BE2C (cell line): ENCODE results near the gene LALBA.

Source experiments
- DNase-seq: peaks from one replicate; pipeline ENCODE4 v3.0.0-alpha.2; 2020
- H3K27me3 ChIP-seq: fragments of 250-450 bp; sonication (Bioruptor Pico); 2 replicates; pipeline ENCODE4 v1.5.1; 2020; ENCODE audit warnings: mild to moderate bottlenecking
- H3K36me3 ChIP-seq: fragments of 250-450 bp; sonication (Bioruptor Pico); 2 replicates; pipeline ENCODE4 v1.5.1; 2020; ENCODE audit warnings: mild to moderate bottlenecking
- H3K4me1 ChIP-seq: fragments of 250-450 bp; sonication (Bioruptor Pico); 2 replicates; pipeline ENCODE4 v1.5.1; 2020
- H3K4me3 ChIP-seq: 2 replicates; pipeline ENCODE4 v1.5.1; 2011; ENCODE audit warnings: low read depth, low read length
- H3K9me3 ChIP-seq: fragments of 250-450 bp; sonication (Bioruptor Pico); 2 replicates; pipeline ENCODE4 v1.5.1; 2020
- CTCF ChIP-seq: IDR thresholded peaks from 2 replicates; pipeline ENCODE4 v1.5.1; 2012; ENCODE audit warnings: mild to moderate bottlenecking, low read depth, low read length

Gene LALBA

GRCh38 chr12:48545833-48546469 is 23.9 kb downstream of the LALBA start:
- no peak for DNase-seq
- no peaks in the 10 kb centered on the region for H3K4me1 ChIP-seq
- no peak for TF ChIP-seq CTCF

GRCh38 chr12:48542300-48542928 is 27.4 kb downstream of the LALBA start:
- no peak overlapping the region for H3K4me3 ChIP-seq
- peak; percentile 73 for TF ChIP-seq CTCF
- DNase-seq, result peak; percentile 36

More at GRCh38 chr12:48545833-48546469, 23.9 kb downstream of the LALBA start:
- no peaks in the 10 kb centered on the region for H3K9me3 ChIP-seq
- H3K27me3 ChIP-seq, result no peaks in the 10 kb centered on the region; the same call in 1 of the 2 replicates
- H3K4me3 ChIP-seq, result no peak overlapping the region
- no peaks in the 10 kb centered on the region for H3K36me3 ChIP-seq

GRCh38 chr12:48536602-48537001 is 33.2 kb downstream of the LALBA start:
- Histone ChIP-seq H3K36me3 (no peaks in the 10 kb centered on the region), H3K4me3 (no peak overlapping the region), H3K4me1 (no peaks in the 10 kb centered on the region), H3K9me3 (no peaks in the 10 kb centered on the region), H3K27me3 (peaks cover 6% of the 10 kb centered on the region; the same call in 1 of the 2 replicates)
- TF ChIP-seq CTCF, result no peak
- DNase-seq, result no peak

More at GRCh38 chr12:48542300-48542928, 27.4 kb downstream of the LALBA start:
- H3K27me3 ChIP-seq, result no peaks in the 10 kb centered on the region; the same call in 1 of the 2 replicates
- H3K9me3 ChIP-seq, result no peaks in the 10 kb centered on the region
- H3K4me1 ChIP-seq, result no peaks in the 10 kb centered on the region
- no peaks in the 10 kb centered on the region for H3K36me3 ChIP-seq

GRCh38 chr12:48532601-48533000 is 37.2 kb downstream of the LALBA start:
- H3K36me3 ChIP-seq, result no peaks in the 10 kb centered on the region
- peaks cover 23% of the 10 kb centered on the region for H3K27me3 ChIP-seq
- TF ChIP-seq CTCF, result no peak
- no peaks in the 10 kb centered on the region for H3K9me3 ChIP-seq
- H3K4me1 ChIP-seq, result no peaks in the 10 kb centered on the region
- H3K4me3 ChIP-seq, result no peak overlapping the region
- no peak for DNase-seq

GRCh38 chr12:48527891-48528670 is 41.8 kb downstream of the LALBA start:
- no peak overlapping the region for H3K4me3 ChIP-seq
- H3K4me1 ChIP-seq, result no peaks in the 10 kb centered on the region
- H3K9me3 ChIP-seq, result no peaks in the 10 kb centered on the region
- H3K27me3 ChIP-seq, result peaks cover 29% of the 10 kb centered on the region
- no peaks in the 10 kb centered on the region for H3K36me3 ChIP-seq
- DNase-seq, result no peak
- TF ChIP-seq CTCF, result no peak
